Naive thymus-derived CD8-positive, alpha-beta T cell (primary cell): ENCODE results near the gene MPP2. TPM values are rescaled to one million over a fixed set of nuclear protein-coding genes. Genes with fewer than 3 reads are reported as not detected.
A peak's percentile ranks its signal among the peaks of the same experiment; 100 is the strongest.
"Not testable (repeated sequence)": the region's sequence is repeated elsewhere in the genome, so short reads cannot be mapped to it uniquely, and the experiment has no call there.

Experiments used
- ATAC-seq, 2 donors: fragments of 150-1000 bp; cut with Tn5 transposase in 1 of 2; sonication (Bioruptor Pico), chemical (Tn5 transposase) in 1 of 2; 1 replicate in 1 of 2; 2 replicates in 1 of 2; pipeline ENCODE4 v1.10.0; 2021; ENCODE audit warnings: mild to moderate bottlenecking in 2 of 2, moderate library complexity in 2 of 2
- POLR2A ChIA-PET: fragments of 350-600 bp; sonication (Branson Sonifier 250); formaldehyde crosslinking; loops from one replicate; lab custom pipeline; 2021; ENCODE audit warnings: antibody characterized with exemption; lab: Charles Lee
- DNase-seq, 10 donors: peaks; one replicate each; pipeline versions ENCODE4 v3.0.0 to v3.0.0-alpha.2; 2020 to 2022
- H3K27ac Mint-ChIP-seq, 10 donors: one replicate each; pipeline ENCODE4 v1.8.0; 2020 to 2022; ENCODE audit warnings: mild to moderate bottlenecking in 10 of 10, mixed read lengths in 10 of 10, moderate library complexity in 4 of 10, inconsistent platforms in 1 of 10
- H3K27me3 Mint-ChIP-seq, 5 donors: one replicate each; pipeline ENCODE4 v1.8.0; 2021 to 2022; ENCODE audit warnings: mixed read lengths in 5 of 5
- H3K36me3 Mint-ChIP-seq, 3 donors: one replicate each; pipeline ENCODE4 v1.8.0; 2020 to 2022; ENCODE audit warnings: mixed read lengths in 3 of 3, mild to moderate bottlenecking in 2 of 3, inconsistent platforms in 1 of 3
- H3K4me1 Mint-ChIP-seq, 4 donors: one replicate each; pipeline ENCODE4 v1.8.0; 2021 to 2022; ENCODE audit warnings: mixed read lengths in 4 of 4
- H3K4me3 Mint-ChIP-seq, 10 donors: one replicate each; pipeline ENCODE4 v1.8.0; 2020 to 2022; ENCODE audit warnings: mild to moderate bottlenecking in 10 of 10, mixed read lengths in 10 of 10, moderate library complexity in 6 of 10, inconsistent platforms in 1 of 10
- H3K9me3 Mint-ChIP-seq, 9 donors: one replicate each; pipeline ENCODE4 v1.8.0; 2020 to 2022; ENCODE audit warnings: mixed read lengths in 9 of 9, mild to moderate bottlenecking in 3 of 9, inconsistent platforms in 1 of 9, moderate library complexity in 1 of 9
- polyA plus RNA-seq, 3 donors: library from polyadenylated mRNA; unstranded; fragments of 300-500 nt; fragmentation: Illumina TruSeq; gene quantifications; one replicate each; pipeline ENCODE4 v1.2.3, GENCODE V29; 2021
- total RNA-seq, 8 experiments: library from RNA in 2 of 8; stranded (reverse) in 2 of 8; gene quantifications; one replicate each; pipeline ENCODE4 v1.2.3 and lab custom pipeline; 2021 to 2026

The MPP2 gene
- total and polyA plus RNA-seq, 5 experiments from 2014 or later, result 1.1 to 5.2 (median 3.1) TPM

GRCh38 chr17:43940630-43941029 is 33.3 kb upstream of the MPP2 start:
- POLR2A ChIA-PET, result interaction anchor here (1.3 kb wide), 1 partner anchor 13 kb away, joined by 3 read pairs; no protein-coding TSS in a partner anchor
- H3K27ac Mint-ChIP-seq, result no peak overlapping the region

GRCh38 chr17:43939886-43940285 is 32.5 kb upstream of the MPP2 start:
- Mint-ChIP-seq H3K4me3 (peak overlapping the region in 1 of 10 donors; percentile 29), H3K4me1 (peaks cover 9 to 24% (median 17%) of the 10 kb centered on the region in 4 donors), H3K36me3 (no peaks in the 10 kb centered on the region), H3K27me3 (peaks cover 0 to 3% (median 3%) of the 10 kb centered on the region in 5 donors), H3K9me3 (no peaks in the 10 kb centered on the region), H3K27ac (peak overlapping the region in 2 of 10 donors; percentile 37 to 77)
- DNase-seq (no peak), ATAC-seq (no peak)
- POLR2A ChIA-PET, result interaction anchor here (1.3 kb wide), 1 partner anchor 12 kb away, joined by 3 read pairs; no protein-coding TSS in a partner anchor

More at GRCh38 chr17:43940630-43941029, 33.3 kb upstream of the MPP2 start:
- Mint-ChIP-seq H3K9me3 (no peaks in the 10 kb centered on the region), H3K4me1 (peaks cover 9 to 24% (median 17%) of the 10 kb centered on the region in 4 donors), H3K36me3 (no peaks in the 10 kb centered on the region), H3K4me3 (no peak overlapping the region), H3K27me3 (peaks cover 0 to 3% (median 3%) of the 10 kb centered on the region in 5 donors)
- ATAC-seq, result no peak
- peak in 1 of 10 donors; percentile 30 for DNase-seq

- H3K36me3 Mint-ChIP-seq, DNase-seq, H3K9me3 Mint-ChIP-seq, H3K27me3 Mint-ChIP-seq, ATAC-seq: not testable (repeated sequence)
- Mint-ChIP-seq H3K27ac (peak overlapping the region in 3 of 10 donors; percentile 37 to 77 (median 70)), H3K4me3 (peak overlapping the region; percentile 11 to 77 (median 54)), H3K4me1 (peaks cover 9 to 24% (median 17%) of the 10 kb centered on the region in 4 donors)
- POLR2A ChIA-PET, result interaction anchor here (0.9 kb wide), 1 partner anchor 76 kb away, joined by 4 read pairs; no protein-coding TSS in a partner anchor
Measured at GRCh38 chr17:43939452-43939851, 32.1 kb upstream of the MPP2 start.

GRCh38 chr17:43938838-43939182 is 31.5 kb upstream of the MPP2 start:
- peaks cover 9 to 24% (median 15%) of the 10 kb centered on the region in 4 donors for H3K4me1 Mint-ChIP-seq
- H3K27me3 Mint-ChIP-seq, result peaks cover 0 to 3% (median 0%) of the 10 kb centered on the region in 5 donors
- DNase-seq (no peak), ATAC-seq (no peak)
- POLR2A ChIA-PET, result interaction anchor here (0.9 kb wide), 1 partner anchor 77 kb away, joined by 4 read pairs; no protein-coding TSS in a partner anchor
- H3K9me3 Mint-ChIP-seq, result no peaks in the 10 kb centered on the region
- no peaks in the 10 kb centered on the region for H3K36me3 Mint-ChIP-seq
- H3K27ac Mint-ChIP-seq, result peak overlapping the region in 6 of 10 donors; percentile 15 to 56 (median 38)
- H3K4me3 Mint-ChIP-seq, result peak overlapping the region in 9 of 10 donors; percentile 43 to 81 (median 63)

- Mint-ChIP-seq H3K27me3 (peaks cover 0 to 3% (median 0%) of the 10 kb centered on the region in 5 donors), H3K36me3 (no peaks in the 10 kb centered on the region), H3K9me3 (no peaks in the 10 kb centered on the region), H3K4me1 (peaks cover 9 to 24% (median 15%) of the 10 kb centered on the region in 4 donors), H3K4me3 (peak overlapping the region in 4 of 10 donors; percentile 4 to 77 (median 47)), H3K27ac (no peak overlapping the region)
- no peak for DNase-seq
- no peak for ATAC-seq
- POLR2A ChIA-PET, result interaction anchor here (0.6 to 1.2 kb wide), 4 partner anchors 8 to 262 kb away, joined by 3 to 6 read pairs (median 4); no protein-coding TSS in a partner anchor
Measured at GRCh38 chr17:43936434-43936833, 29.1 kb upstream of the MPP2 start.

GRCh38 chr17:43935926-43936261 is 28.6 kb upstream of the MPP2 start:
- Mint-ChIP-seq H3K36me3 (no peaks in the 10 kb centered on the region), H3K27me3 (peaks cover 0 to 3% (median 0%) of the 10 kb centered on the region in 5 donors), H3K4me3 (no peak overlapping the region), H3K27ac (no peak overlapping the region), H3K4me1 (peaks cover 9 to 24% (median 15%) of the 10 kb centered on the region in 4 donors), H3K9me3 (no peaks in the 10 kb centered on the region)
- POLR2A ChIA-PET, result interaction anchor here (0.6 kb wide), 1 partner anchor 262 kb away, joined by 3 read pairs; no protein-coding TSS in a partner anchor
- no peak for ATAC-seq
- DNase-seq, result no peak

GRCh38 chr17:43935204-43935925 is 28.0 kb upstream of the MPP2 start:
- DNase-seq (no peak), ATAC-seq (no peak)
- Mint-ChIP-seq H3K9me3 (no peaks in the 10 kb centered on the region), H3K4me1 (peaks cover 9 to 24% (median 15%) of the 10 kb centered on the region in 4 donors), H3K27me3 (peaks cover 0 to 3% (median 0%) of the 10 kb centered on the region in 5 donors), H3K4me3 (no peak overlapping the region), H3K27ac (no peak overlapping the region), H3K36me3 (no peaks in the 10 kb centered on the region)
- POLR2A ChIA-PET, result no interaction called here

GRCh38 chr17:43932923-43933322 is 25.6 kb upstream of the MPP2 start:
- H3K27me3 Mint-ChIP-seq, result peaks cover 0 to 3% (median 0%) of the 10 kb centered on the region in 5 donors
- H3K27ac Mint-ChIP-seq, result no peak overlapping the region
- H3K4me1 Mint-ChIP-seq, result peaks cover 12 to 25% (median 19%) of the 10 kb centered on the region in 4 donors
- H3K36me3 Mint-ChIP-seq, result no peaks in the 10 kb centered on the region
- H3K9me3 Mint-ChIP-seq, result no peaks in the 10 kb centered on the region
- ATAC-seq (no peak), DNase-seq (no peak)
- no peak overlapping the region for H3K4me3 Mint-ChIP-seq
- POLR2A ChIA-PET, result no interaction called here

- POLR2A ChIA-PET, result no interaction called here
- no peak overlapping the region for H3K27ac Mint-ChIP-seq
- no peak for ATAC-seq
- H3K36me3 Mint-ChIP-seq, result no peaks in the 10 kb centered on the region
- H3K4me1 Mint-ChIP-seq, result peaks cover 15 to 25% (median 21%) of the 10 kb centered on the region in 4 donors
- peaks cover 0 to 3% (median 0%) of the 10 kb centered on the region in 5 donors for H3K27me3 Mint-ChIP-seq
- no peak overlapping the region for H3K4me3 Mint-ChIP-seq
- H3K9me3 Mint-ChIP-seq, result no peaks in the 10 kb centered on the region
- no peak for DNase-seq
Measured at GRCh38 chr17:43932357-43932756, 25.0 kb upstream of the MPP2 start.

GRCh38 chr17:43931062-43931571 is 23.8 kb upstream of the MPP2 start:
- Mint-ChIP-seq H3K36me3 (no peaks in the 10 kb centered on the region), H3K4me3 (no peak overlapping the region), H3K27me3 (peaks cover 0 to 5% (median 0%) of the 10 kb centered on the region in 5 donors), H3K27ac (peak overlapping the region in 2 of 10 donors; percentile 20 to 21), H3K4me1 (peaks cover 18 to 30% (median 26%) of the 10 kb centered on the region in 4 donors), H3K9me3 (no peaks in the 10 kb centered on the region)
- no peak for ATAC-seq
- POLR2A ChIA-PET, result no interaction called here
- DNase-seq, result no peak

- DNase-seq (no peak), ATAC-seq (no peak)
- Mint-ChIP-seq H3K9me3 (no peaks in the 10 kb centered on the region), H3K27me3 (peaks cover 0 to 6% (median 0%) of the 10 kb centered on the region in 5 donors), H3K36me3 (peaks cover 0 to 2% (median 0%) of the 10 kb centered on the region in 3 donors), H3K27ac (peak overlapping the region in 6 of 10 donors; percentile 10 to 97 (median 72)), H3K4me3 (peak overlapping the region in 6 of 10 donors; percentile 12 to 92 (median 58)), H3K4me1 (peaks cover 18 to 30% (median 27%) of the 10 kb centered on the region in 4 donors)
- POLR2A ChIA-PET, result interaction anchor here (0.6 to 1.7 kb wide), 6 partner anchors 8 to 260 kb away, joined by 3 to 10 read pairs (median 6); partner anchors contain the start of gene MPP2
Measured at GRCh38 chr17:43928609-43929008, 21.3 kb upstream of the MPP2 start.

- peak in 3 of 10 donors; percentile 15 to 35 (median 34) for DNase-seq
- not testable (repeated sequence) for H3K36me3 Mint-ChIP-seq
- H3K4me3 Mint-ChIP-seq, result peak overlapping the region; percentile 83 to 95 (median 88)
Measured at GRCh38 chr17:43927929-43928328, 20.6 kb upstream of the MPP2 start.

More at GRCh38 chr17:43927929-43928328, 20.6 kb upstream of the MPP2 start:
- H3K9me3 Mint-ChIP-seq, result not testable (repeated sequence)
- peak; percentile 80 to 92 for ATAC-seq
- Mint-ChIP-seq H3K27ac (peak overlapping the region; percentile 79 to 97 (median 90)), H3K4me1 (peaks cover 18 to 30% (median 27%) of the 10 kb centered on the region in 4 donors), H3K27me3 (peaks cover 0 to 10% (median 0%) of the 10 kb centered on the region in 5 donors)
- POLR2A ChIA-PET, result interaction anchor here (1.1 to 1.7 kb wide), 5 partner anchors 9 to 21 kb away, joined by 3 to 10 read pairs (median 6); partner anchors contain the start of gene MPP2
